GM23248 (cell line): ENCODE data around the gene GSTM1. TPM values are rescaled to one million over a fixed set of nuclear protein-coding genes. Genes with fewer than 3 reads are reported as not detected.

ENCODE experiments used
- DNase-seq: peaks from one replicate; pipeline ENCODE4 v3.0.0-alpha.2; 2015
- H2AFZ ChIP-seq: fragments of 200-600 bp; sonication (generic); 2 replicates; pipeline ENCODE4 v1.6.1; 2016; ENCODE audit warnings: antibody characterized with exemption
- H3F3A ChIP-seq: fragments of 200-600 bp; sonication (generic); 2 replicates; pipeline ENCODE4 v1.6.1; 2016; ENCODE audit warnings: mild to moderate bottlenecking, antibody characterized with exemption, mixed run types; ENCODE audit not compliant: insufficient read depth
- H3K27ac ChIP-seq: fragments of 200-600 bp; sonication (generic); 2 replicates; pipeline ENCODE4 v1.5.1; 2016; ENCODE audit warnings: mild to moderate bottlenecking
- H3K27me3 ChIP-seq: fragments of 200-600 bp; sonication (generic); replicated peaks from 2 replicates; pipeline ENCODE4 v1.6.1; 2016; ENCODE audit warnings: mild to moderate bottlenecking; ENCODE audit not compliant: insufficient read depth
- H3K36me3 ChIP-seq: fragments of 200-600 bp; sonication (generic); 2 replicates; pipeline ENCODE4 v1.6.1; 2016; ENCODE audit warnings: low read depth, mild to moderate bottlenecking
- H3K4me1 ChIP-seq: fragments of 200-600 bp; sonication (generic); 2 replicates; pipeline ENCODE4 v1.6.1; 2016; ENCODE audit warnings: mild to moderate bottlenecking; ENCODE audit not compliant: insufficient read depth
- H3K4me2 ChIP-seq: fragments of 200-600 bp; sonication (generic); one replicate; pipeline ENCODE4 v1.6.1; 2016; ENCODE audit warnings: mild to moderate bottlenecking; ENCODE audit not compliant: unreplicated experiment
- H3K4me3 ChIP-seq: fragments of 200-600 bp; sonication (generic); 2 replicates; pipeline ENCODE4 v1.5.1; 2016; ENCODE audit warnings: mild to moderate bottlenecking
- H3K79me2 ChIP-seq: fragments of 200-600 bp; sonication (generic); 2 replicates; pipeline ENCODE4 v1.6.1; 2016; ENCODE audit warnings: mild to moderate bottlenecking; ENCODE audit not compliant: insufficient read depth
- H3K9ac ChIP-seq: fragments of 200-600 bp; sonication (generic); 2 replicates; pipeline ENCODE4 v1.6.1; 2016; ENCODE audit warnings: mild to moderate bottlenecking
- H3K9me2 ChIP-seq: fragments of 200-600 bp; sonication (generic); 2 replicates; pipeline ENCODE4 v1.6.1; 2016; ENCODE audit warnings: mixed run types, mild to moderate bottlenecking, moderate library complexity; ENCODE audit not compliant: insufficient read depth
- H3K9me3 ChIP-seq: fragments of 200-600 bp; sonication (generic); one replicate; pipeline ENCODE4 v1.6.1; 2017; ENCODE audit warnings: low read depth
- H4K20me1 ChIP-seq: fragments of 200-600 bp; sonication (generic); 2 replicates; pipeline ENCODE4 v1.6.0; 2016; ENCODE audit not compliant: insufficient read depth
- EZH2 ChIP-seq: fragments of 200-600 bp; sonication (generic); IDR thresholded peaks from 2 replicates; pipeline ENCODE4 v1.6.1; 2018; ENCODE audit warnings: antibody characterized with exemption, mild to moderate bottlenecking; ENCODE audit not compliant: insufficient read depth, poor library complexity, severe bottlenecking
- EZH2phosphoT487 ChIP-seq: fragments of 200-600 bp; sonication (generic); IDR thresholded peaks from 2 replicates; pipeline ENCODE4 v1.6.1; 2018; ENCODE audit warnings: antibody characterized with exemption, moderate library complexity, mild to moderate bottlenecking, low read depth; ENCODE audit not compliant: insufficient read depth
- WGBS, 2 experiments: methylation state at CpG; one replicate each; pipeline ENCODE4 v1.1.6; 2015 to 2017; ENCODE audit warnings: low lambda C conversion rate in 2 of 2, low coverage in 1 of 2; ENCODE audit errors: missing lambda C conversion rate in 2 of 2; 5-methylcytosine and 5-hydroxymethylcytosine counted together
- in situ Hi-C: fragments of 300-500 bp; cut with MboI; formaldehyde crosslinking; loops from 2 replicates; pipeline ENCODE4 v1.15.0; 2020
- polyA plus RNA-seq: library from polyadenylated mRNA; unstranded; fragments of >200 nt; fragmentation: Nextera tagmentation; extraction: Ambion mirVana; gene quantifications from 2 replicates; pipeline ENCODE4 v1.2.1, GENCODE V29; 2016
- total RNA-seq: library from RNA; depleted of rRNA; stranded (reverse); fragments of >200 nt; shearing (Covaris generic); gene quantifications from 2 replicates; pipeline ENCODE4 v1.2.3, GENCODE V29; 2014

The GSTM1 gene
- total and polyA plus RNA-seq, 2 experiments from 2014 or later: not detected

DNA sequence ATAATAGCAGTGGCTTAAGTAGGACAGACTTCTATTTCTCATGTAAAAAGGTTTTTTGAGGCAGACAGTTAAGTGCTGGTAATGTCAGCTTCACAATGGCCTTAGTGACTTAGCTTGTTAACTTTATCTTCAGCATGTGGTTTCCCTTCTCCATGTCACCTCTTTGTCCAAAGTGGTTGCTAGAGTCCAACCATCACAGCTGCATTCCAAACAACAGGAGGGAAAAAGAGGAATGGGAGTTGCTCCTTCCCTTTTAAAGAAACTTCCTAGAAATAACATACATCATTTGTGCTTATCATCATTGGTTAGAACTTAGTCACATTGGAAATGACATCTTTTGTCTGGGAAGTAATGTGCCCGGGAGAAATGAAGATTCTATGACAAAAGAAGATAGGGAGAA lies 34.4 kb downstream of the GSTM1 start:
- Histone ChIP-seq H3K36me3 (no peaks in the 10 kb centered on the region), H3K9ac (no peak overlapping the region), H3K4me1 (peaks cover 23% of the 10 kb centered on the region), H3K4me3 (no peak overlapping the region), H3K27me3 (no peaks in the 10 kb centered on the region), H2AFZ (no peak overlapping the region), H3K9me2 (no peaks in the 10 kb centered on the region), H3K9me3 (no peaks in the 10 kb centered on the region), H3F3A (peaks cover 19% of the 10 kb centered on the region), H3K79me2 (no peaks in the 10 kb centered on the region), H3K27ac (no peak overlapping the region), H3K4me2 (no peak overlapping the region), H4K20me1 (no peaks in the 10 kb centered on the region)
- no peak for DNase-seq
- TF ChIP-seq EZH2 (no peak), EZH2phosphoT487 (no peak)
- in situ Hi-C loops: loop anchor here (10.0 kb wide), 1 partner anchor 177 kb away; the partner anchor contains the start of gene GNAI3
- WGBS, 2 experiments: 96 to 100% methylated on average over 1 of the region's 1 CpG

DNA sequence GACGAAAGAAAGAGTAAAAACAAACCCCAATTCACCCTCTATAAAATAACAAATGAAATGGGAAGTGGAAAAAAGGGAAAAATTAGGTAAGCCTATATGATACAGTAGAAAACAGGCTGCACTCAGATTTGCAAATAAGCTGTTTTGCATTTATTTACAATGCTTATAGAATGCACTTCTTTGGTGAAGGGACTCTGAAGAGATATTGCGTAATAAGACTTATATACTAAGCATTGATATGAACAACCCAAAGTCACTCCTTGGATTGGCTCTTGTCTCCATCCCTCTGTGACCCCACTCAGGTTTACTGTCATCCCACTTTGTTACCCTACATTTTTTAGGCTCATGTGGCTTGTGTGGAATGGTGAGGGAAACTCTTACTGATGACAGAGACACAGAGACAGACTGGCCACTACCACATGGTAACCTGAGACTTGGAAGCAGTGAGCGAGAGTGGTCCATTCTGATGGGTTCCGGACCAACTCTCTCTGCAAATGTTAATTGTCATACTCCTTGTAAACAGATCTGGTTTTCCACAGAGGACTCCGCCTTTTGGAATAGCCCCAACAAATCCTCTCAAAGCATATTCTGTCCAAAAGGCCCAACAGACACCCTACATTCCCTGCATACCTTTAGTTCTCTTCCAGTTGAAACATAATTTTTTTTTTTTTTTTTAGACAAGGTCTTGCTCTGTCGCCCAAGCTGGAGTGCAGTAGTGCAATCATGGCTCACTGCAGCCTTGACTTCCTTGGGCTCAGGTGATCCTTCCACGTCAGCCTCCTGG lies 35.5 kb downstream of the GSTM1 start:
- WGBS, 2 experiments: 66 to 71% methylated on average over 7 of the region's 7 CpGs
- H4K20me1 ChIP-seq: no peaks in the 10 kb centered on the region
- H3K27ac ChIP-seq: no peak overlapping the region
- H3K9me3 ChIP-seq: no peaks in the 10 kb centered on the region
- TF ChIP-seq EZH2phosphoT487: no peak
- TF ChIP-seq EZH2: no peak
- H3K4me1 ChIP-seq: peaks cover 23% of the 10 kb centered on the region
- in situ Hi-C loops: loop anchor here (10.0 kb wide), 1 partner anchor 178 kb away; the partner anchor contains the start of gene GNAI3
- peak; percentile 21 for DNase-seq
- H3K4me3 ChIP-seq: no peak overlapping the region
- H3K36me3 ChIP-seq: no peaks in the 10 kb centered on the region
- H3K4me2 ChIP-seq: no peak overlapping the region
- no peak overlapping the region for H3K9ac ChIP-seq
- H3K9me2 ChIP-seq: no peaks in the 10 kb centered on the region
- peaks cover 19% of the 10 kb centered on the region for H3F3A ChIP-seq
- 0 out of 2 replicates have a peak overlapping the region, but pooled peaks have one; percentile 47 for H2AFZ ChIP-seq
- no peaks in the 10 kb centered on the region for H3K27me3 ChIP-seq
- H3K79me2 ChIP-seq: no peaks in the 10 kb centered on the region

DNA sequence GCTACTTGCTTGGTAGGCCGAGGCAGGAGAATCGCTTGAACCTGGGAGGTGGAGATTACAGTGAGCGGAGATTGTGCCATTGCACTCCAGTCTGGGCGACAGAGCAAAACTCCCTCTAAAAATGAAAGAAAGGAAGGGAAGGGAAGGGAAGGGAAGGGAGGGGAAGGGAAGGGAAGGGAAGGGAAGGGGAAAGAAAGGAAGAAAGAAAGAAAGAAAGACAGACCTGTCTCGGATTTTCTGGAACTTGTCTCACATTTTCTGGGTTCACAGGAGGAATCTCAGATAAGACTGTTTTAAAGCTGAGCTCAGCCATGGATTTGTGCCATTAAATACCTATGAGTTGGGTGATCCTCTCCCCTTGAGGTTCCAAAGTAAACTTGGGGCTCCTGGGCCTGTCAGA lies 37.3 kb downstream of the GSTM1 start:
- H3K9ac ChIP-seq: no peak overlapping the region
- no peak for DNase-seq
- no peak overlapping the region for H3K4me3 ChIP-seq
- H3K27me3 ChIP-seq: no peaks in the 10 kb centered on the region
- no peaks in the 10 kb centered on the region for H3K36me3 ChIP-seq
- peaks cover 8% of the 10 kb centered on the region for H3K4me1 ChIP-seq
- H3K27ac ChIP-seq: no peak overlapping the region
- in situ Hi-C loops: loop anchor here (10.0 kb wide), 1 partner anchor 180 kb away; the partner anchor contains the start of gene GNAI3
- WGBS, 2 experiments: 84 to 92% methylated on average over 4 to 5 of the region's 5 CpGs
- no peaks in the 10 kb centered on the region for H3K79me2 ChIP-seq
- TF ChIP-seq EZH2: no peak
- no peak for TF ChIP-seq EZH2phosphoT487
- H4K20me1 ChIP-seq: no peaks in the 10 kb centered on the region
- no peak overlapping the region for H3K4me2 ChIP-seq
- H3K9me2 ChIP-seq: no peaks in the 10 kb centered on the region
- no peak overlapping the region for H2AFZ ChIP-seq
- H3K9me3 ChIP-seq: no peaks in the 10 kb centered on the region
- H3F3A ChIP-seq: peaks cover 1% of the 10 kb centered on the region

DNA sequence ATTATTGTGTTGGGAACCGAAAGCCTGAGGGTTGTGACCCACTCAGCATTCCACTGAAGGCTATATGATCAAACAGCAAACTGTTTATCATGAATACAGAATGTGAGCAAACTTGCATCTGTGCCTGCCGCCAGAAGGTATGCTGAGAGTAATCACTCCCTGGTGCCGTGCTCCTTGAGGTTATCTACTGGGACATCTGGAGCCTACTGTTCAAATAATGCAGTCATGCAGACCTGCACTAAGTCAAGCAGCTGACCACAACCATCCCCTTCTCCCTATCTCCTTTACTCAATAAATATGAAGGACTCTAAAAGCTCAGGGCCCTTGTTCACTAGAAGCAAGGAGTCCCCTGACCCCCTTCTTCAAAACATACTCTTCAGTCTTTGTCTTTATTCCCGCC lies 37.9 kb downstream of the GSTM1 start:
- in situ Hi-C loops: loop anchor here (10.0 kb wide), 1 partner anchor 181 kb away; the partner anchor contains the start of gene GNAI3
- Histone ChIP-seq H3K9me3 (no peaks in the 10 kb centered on the region), H3K27me3 (no peaks in the 10 kb centered on the region), H3K27ac (no peak overlapping the region), H3K9ac (no peak overlapping the region), H3K36me3 (no peaks in the 10 kb centered on the region), H3K4me1 (peaks cover 7% of the 10 kb centered on the region; the same call in 1 of the 2 replicates), H3F3A (no peaks in the 10 kb centered on the region), H3K9me2 (no peaks in the 10 kb centered on the region), H3K4me3 (no peak overlapping the region), H2AFZ (no peak overlapping the region), H4K20me1 (no peaks in the 10 kb centered on the region), H3K4me2 (no peak overlapping the region), H3K79me2 (no peaks in the 10 kb centered on the region)
- 73 to 83% methylated on average over 4 of the region's 4 CpGs for WGBS, 2 experiments
- DNase-seq: no peak
- no peak for TF ChIP-seq EZH2phosphoT487
- no peak for TF ChIP-seq EZH2
